ENCODE results near the gene HNRNPL.
"Not testable (repeated sequence)": the region's sequence is repeated elsewhere in the genome, so short reads cannot be mapped to it uniquely, and the experiment has no call there.

The HNRNPL gene

DNA sequence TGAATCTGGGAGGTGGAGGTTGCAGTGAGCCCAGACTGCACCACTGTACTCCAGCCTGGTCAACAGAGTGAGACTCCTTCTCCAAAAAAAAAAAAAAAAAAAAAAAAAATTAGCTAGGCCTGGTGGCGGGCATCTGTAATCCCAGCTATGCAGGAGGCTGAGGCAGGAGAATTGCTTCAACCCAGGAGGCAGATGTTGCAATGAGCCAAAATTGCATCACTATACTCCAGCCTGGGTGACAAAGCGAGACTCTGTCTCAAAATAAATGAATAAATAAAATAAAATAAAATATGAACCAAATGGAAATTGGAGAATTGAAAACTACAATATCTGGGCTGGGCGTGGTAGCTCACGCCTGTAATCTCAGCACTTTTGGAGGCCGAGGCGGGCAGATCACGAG lies 20.6 kb downstream of the HNRNPL start:
- not testable (repeated sequence) for DNase-seq (ENCODE audit: low spot score)

DNA sequence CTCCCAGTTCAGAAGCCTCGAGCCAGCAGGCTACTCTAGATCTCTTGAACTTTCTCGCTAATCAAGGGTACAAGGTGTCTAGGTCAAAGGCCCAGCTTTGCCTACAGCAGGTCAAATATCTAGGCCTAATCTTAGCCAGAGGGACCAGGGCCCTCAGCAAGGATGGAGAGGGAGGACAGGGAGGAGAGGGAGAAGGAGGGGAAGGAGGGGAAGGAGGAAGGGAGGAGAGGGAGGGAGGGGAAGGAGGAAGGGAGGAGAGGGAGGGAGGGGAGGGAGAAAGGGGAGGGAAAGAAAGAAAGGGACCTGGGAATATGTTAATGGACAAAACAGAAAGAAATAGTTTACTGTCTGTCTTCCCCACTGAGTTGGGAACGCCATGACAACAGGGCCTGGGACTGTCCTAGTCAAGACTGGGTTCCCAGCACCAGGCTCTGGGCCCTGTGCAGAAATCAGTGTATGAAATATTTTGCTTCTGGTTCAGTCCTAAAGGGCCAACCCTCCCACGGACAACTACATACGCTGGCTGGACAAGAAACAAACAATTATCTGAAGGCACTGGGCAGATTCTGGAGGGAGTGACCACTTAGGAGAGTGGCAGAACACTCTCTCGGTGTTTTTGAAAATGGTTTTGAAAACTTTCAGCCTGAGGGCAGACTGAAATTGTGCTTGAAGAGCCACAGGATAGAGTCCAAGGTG lies 22.8 kb downstream of the HNRNPL start:
- no peak for DNase-seq (ENCODE audit: low spot score)

DNA sequence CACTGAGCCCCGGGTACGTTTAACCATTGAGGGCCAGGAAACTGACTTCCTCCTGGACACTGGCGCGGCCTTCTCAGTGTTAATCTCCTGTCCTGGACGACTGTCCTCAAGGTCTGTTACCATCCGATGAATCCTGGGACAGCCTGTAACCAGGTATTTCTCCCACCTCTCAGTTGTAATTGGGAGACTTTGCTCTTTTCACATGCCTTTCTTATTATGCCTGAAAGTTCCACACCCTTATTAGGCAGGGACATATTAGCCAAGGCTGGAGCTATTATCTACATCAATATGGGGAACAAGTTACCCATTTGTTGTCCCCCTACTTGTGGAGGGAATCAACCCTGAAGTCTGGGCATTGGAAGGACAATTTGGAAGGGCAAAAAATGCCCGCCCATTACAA lies 23.9 kb downstream of the HNRNPL start:
- DNase-seq (ENCODE audit: low spot score): not testable (repeated sequence)

DNA sequence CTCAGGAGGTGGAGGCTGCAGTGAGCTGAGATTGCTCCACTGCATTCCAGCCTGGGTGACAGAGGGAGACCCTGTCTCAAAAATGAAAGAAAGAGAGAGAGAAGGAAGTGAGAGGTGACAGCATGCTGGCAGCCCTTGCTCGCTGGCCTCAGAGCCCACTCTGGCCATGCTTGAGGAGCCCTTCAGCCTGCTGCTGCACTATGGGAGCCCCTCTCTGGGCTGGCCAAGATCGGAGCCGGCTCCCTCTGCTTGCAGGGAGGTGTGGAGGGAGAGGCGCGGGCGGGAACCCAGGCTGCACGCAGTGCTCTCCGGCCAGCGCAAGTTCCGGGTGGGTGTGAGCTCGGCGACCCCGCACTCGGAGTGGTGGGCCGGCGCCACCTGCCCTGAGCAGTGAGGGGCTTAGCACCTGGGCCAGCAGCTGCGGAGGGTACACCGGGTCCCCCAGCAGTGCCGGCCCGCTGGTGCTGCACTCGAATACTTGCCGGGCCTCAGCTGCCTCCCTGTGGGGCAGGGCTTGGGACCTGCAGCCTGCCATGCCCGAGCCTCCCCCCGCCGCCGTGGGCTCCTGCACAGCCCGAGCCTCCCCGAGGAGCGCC lies 28.5 kb downstream of the HNRNPL start:
- DNase-seq (ENCODE audit: low spot score): not testable (repeated sequence)

- DNase-seq (ENCODE audit: low spot score): peak; percentile 92
Measured at GRCh38 chr19:38819231-38819920, 30.4 kb downstream of the HNRNPL start.

DNA sequence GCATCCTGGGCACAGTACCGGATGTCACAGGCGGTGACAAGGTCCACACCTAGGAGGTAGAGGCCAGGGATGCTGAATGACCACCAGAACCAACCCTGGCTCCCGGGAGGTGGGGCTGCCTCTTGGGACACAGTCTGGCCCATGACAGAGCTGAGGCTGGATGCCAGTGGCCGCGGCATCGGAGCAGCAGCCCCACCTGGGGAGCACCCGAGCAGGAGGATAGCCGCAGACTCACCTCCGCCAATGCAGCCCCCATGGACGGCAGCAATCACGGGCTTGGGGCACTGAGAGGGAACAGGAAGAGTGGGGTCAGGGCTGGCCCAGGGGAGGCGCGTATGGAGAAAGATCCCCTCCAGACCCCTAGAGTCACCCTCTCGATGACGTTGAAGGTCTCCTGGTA lies 32.7 kb downstream of the HNRNPL start:
- DNase-seq (ENCODE audit: low spot score): no peak

- DNase-seq (ENCODE audit: low spot score): no peak
Measured at GRCh38 chr19:38816131-38816750, 33.5 kb downstream of the HNRNPL start.

GRCh38 chr19:38815059-38816001 lies 34.5 kb downstream of the HNRNPL start:
- peak; percentile 4 for DNase-seq (ENCODE audit: low spot score)

- DNase-seq (ENCODE audit: low spot score): not testable (repeated sequence)
Measured at GRCh38 chr19:38813932-38814331, 35.9 kb downstream of the HNRNPL start.

DNA sequence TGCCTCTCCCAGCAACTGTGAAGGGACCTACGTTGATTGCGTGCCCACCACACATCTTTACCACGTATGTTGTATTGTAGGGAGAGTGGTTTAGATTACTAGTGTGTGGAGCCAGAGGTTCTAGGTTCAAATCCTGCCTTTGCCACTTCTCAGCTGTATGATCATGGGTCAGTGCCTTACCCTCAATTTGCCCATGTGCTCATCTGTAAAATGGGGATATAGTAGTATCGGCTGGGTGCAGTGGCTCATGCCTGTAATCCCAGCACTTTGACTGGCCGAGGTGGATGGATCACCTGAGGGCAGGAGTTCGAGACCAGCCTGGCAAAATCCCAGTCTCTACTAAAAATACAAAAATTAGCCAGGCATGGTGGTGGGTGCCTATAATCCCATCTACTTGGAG lies 36.5 kb downstream of the HNRNPL start:
- DNase-seq (ENCODE audit: low spot score): peak; percentile 7

DNA sequence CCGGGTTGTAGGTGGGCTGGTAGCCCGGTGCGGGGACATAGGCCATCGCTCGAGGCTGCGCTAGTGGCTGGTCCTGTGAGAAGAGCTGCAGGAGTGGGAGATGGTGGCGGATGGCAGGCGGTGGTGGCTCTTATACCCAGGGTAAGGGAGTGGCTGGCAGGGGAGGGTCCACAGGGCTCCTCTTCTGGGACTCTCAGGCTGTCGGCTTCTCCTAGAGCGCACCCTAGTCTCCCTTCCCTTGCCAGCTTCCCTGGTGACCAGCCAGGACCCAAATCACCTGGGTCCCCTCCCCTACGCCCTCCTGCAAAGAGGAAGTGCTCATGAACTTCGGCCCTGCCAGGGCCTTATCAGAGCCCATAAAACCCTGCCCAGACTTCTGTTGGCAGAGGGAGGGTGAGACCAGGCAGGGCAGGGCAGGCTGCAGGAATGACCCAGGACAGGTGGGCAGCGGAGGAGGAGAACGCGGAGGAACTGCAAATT lies 36.9 kb downstream of the HNRNPL start, which contains the start of gene LGALS4:
Gene LGALS4 (minus strand): TSS at position 105 of the 480 bp plus-strand sequence. CDS start 59 bp downstream, at position 46.
- DNase-seq (ENCODE audit: low spot score): peak; percentile 9

GRCh38 chr19:38812009-38812840 lies 37.6 kb downstream of the HNRNPL start:
- DNase-seq (ENCODE audit: low spot score): peak; percentile 6

GRCh38 chr19:38809592-38810252 lies 40.1 kb downstream of the HNRNPL start:
- peak; percentile 2 for DNase-seq (ENCODE audit: low spot score)

- DNase-seq (ENCODE audit: low spot score): no peak
Measured at GRCh38 chr19:38808741-38809140, 41.0 kb downstream of the HNRNPL start.

GRCh38 chr19:38807374-38808098 lies 42.2 kb downstream of the HNRNPL start:
- peak; percentile 2 for DNase-seq (ENCODE audit: low spot score)

DNA sequence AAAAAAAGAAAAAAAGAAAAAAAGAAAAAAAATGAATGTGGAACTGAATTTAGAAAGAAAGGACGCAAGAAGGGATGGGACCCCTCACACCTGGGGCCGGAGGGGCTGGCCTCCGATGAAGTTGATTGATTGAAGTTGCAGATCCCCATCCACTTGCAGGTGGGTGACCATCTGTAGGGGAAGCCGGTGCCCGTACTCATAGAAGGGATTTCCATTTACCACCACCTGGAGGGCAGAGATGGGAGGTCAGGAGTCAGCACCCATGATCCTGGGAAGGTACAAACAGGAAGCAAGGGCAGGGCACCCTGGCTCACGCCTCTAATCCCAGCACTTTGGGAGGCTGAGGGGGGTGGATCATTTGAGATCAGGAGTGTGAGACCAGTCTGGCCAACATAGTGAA lies 43.4 kb downstream of the HNRNPL start:
- no peak for DNase-seq (ENCODE audit: low spot score)

GRCh38 chr19:38805180-38805579 lies 44.6 kb downstream of the HNRNPL start:
- no peak for DNase-seq (ENCODE audit: low spot score)

- no peak for DNase-seq (ENCODE audit: low spot score)
Measured at GRCh38 chr19:38803543-38803942, 46.2 kb downstream of the HNRNPL start.
